Esophagus squamous epithelium (tissue), 4 donors: ENCODE data around the gene KCNB1.

Experiments used
- POLR2A ChIP-seq, 4 donors: fragments of 450-650 bp; IDR thresholded peaks; one replicate each; pipeline ENCODE4 v1.6.1; 2017; ENCODE audit warnings: antibody characterized with exemption in 4 of 4, mild to moderate bottlenecking in 4 of 4, moderate library complexity in 3 of 4
- TF ChIP-seq, protein P1 (sequence below), 6 experiments: fragments of 450-650 bp in 4 of 6; fragments of 200-600 bp in 2 of 6; sonication (generic) in 2 of 6; IDR thresholded peaks; one replicate each; pipeline ENCODE4 v1.5.1; 2016 to 2019; ENCODE audit warnings: antibody characterized with exemption in 6 of 6, mild to moderate bottlenecking in 4 of 6, moderate library complexity in 4 of 6

- TF ChIP-seq, protein P1, sequence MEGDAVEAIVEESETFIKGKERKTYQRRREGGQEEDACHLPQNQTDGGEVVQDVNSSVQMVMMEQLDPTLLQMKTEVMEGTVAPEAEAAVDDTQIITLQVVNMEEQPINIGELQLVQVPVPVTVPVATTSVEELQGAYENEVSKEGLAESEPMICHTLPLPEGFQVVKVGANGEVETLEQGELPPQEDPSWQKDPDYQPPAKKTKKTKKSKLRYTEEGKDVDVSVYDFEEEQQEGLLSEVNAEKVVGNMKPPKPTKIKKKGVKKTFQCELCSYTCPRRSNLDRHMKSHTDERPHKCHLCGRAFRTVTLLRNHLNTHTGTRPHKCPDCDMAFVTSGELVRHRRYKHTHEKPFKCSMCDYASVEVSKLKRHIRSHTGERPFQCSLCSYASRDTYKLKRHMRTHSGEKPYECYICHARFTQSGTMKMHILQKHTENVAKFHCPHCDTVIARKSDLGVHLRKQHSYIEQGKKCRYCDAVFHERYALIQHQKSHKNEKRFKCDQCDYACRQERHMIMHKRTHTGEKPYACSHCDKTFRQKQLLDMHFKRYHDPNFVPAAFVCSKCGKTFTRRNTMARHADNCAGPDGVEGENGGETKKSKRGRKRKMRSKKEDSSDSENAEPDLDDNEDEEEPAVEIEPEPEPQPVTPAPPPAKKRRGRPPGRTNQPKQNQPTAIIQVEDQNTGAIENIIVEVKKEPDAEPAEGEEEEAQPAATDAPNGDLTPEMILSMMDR (IDR thresholded peaks at IDR 0.05): no peak
- no peak for TF ChIP-seq POLR2A (IDR thresholded peaks at IDR 0.05)
Observed at GRCh38 chr20:49385465-49385864, 97.0 kb downstream of the KCNB1 start.
